ENCODE data around the gene TRAPPC3.

DNA sequence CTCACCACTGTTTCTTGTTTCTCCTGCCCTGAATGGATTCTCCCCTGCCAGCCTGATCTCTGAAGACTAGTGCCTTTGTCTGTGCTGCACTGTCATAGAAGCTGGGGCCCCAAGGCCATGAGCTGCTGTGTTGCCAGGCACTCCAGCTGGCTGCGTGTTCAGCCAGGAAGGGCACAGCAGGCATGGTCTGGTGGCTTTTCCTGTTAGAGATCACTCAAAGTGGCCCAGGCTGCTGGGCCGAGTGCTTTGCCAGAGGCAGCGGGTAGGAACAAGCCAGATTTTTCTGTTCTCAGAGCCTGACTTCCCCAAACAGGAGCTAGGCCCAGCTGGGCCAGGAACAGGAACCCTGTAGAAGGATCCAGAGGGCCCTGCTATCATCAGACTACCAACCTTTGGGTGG lies 55.4 kb downstream of the TRAPPC3 start:
- TF ChIP-seq EZH2 (IDR thresholded peaks at IDR 0.05; ENCODE audit: low read length), result no peak
- TF ChIP-seq, protein P1, sequence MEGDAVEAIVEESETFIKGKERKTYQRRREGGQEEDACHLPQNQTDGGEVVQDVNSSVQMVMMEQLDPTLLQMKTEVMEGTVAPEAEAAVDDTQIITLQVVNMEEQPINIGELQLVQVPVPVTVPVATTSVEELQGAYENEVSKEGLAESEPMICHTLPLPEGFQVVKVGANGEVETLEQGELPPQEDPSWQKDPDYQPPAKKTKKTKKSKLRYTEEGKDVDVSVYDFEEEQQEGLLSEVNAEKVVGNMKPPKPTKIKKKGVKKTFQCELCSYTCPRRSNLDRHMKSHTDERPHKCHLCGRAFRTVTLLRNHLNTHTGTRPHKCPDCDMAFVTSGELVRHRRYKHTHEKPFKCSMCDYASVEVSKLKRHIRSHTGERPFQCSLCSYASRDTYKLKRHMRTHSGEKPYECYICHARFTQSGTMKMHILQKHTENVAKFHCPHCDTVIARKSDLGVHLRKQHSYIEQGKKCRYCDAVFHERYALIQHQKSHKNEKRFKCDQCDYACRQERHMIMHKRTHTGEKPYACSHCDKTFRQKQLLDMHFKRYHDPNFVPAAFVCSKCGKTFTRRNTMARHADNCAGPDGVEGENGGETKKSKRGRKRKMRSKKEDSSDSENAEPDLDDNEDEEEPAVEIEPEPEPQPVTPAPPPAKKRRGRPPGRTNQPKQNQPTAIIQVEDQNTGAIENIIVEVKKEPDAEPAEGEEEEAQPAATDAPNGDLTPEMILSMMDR (optimal IDR thresholded peaks at IDR 0.05 in 1 of 3, IDR thresholded peaks at IDR 0.05 in 1 of 3, conservative IDR thresholded peaks at IDR 0.05 in 1 of 3; ENCODE audit: extremely low read depth in 1 of 3, insufficient read depth in 2 of 3, low read length in 3 of 3), result no peak

Data from keratinocyte (primary cell).